Stimulated activated CD4-positive, alpha-beta T cell treated with anti-CD3 and anti-CD28 coated beads, Interleukin-15, amount 100 ng/mL, for 1 hour (primary cell): ENCODE measurements around the gene GKN1.

Experiments used
- DNase-seq, 2 donors: peaks; one replicate each; pipeline ENCODE4 v3.0.0-alpha.2; 2020; ENCODE audit warnings: low read depth in 1 of 2, low spot score in 1 of 2

The GKN1 gene

DNA sequence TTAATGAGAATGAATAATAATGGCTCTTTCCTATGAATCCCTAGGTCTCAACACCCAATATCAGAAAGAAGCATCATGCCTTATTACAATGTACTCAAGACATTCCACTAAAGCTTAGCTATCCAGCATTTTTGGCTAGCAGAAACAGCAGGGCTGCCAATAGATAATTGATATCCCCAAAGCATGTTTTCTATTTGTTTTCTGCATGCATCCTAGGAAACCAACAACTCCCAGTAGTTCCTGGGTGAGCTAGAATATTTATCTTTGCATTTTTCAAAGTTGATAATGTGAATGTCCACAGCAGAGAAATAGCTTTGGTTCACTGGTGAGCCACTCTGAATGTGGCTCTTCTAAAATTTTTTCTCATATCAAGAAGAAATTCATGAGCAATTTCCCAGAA, 32.7 kb downstream of the GKN1 start:
- no peak for DNase-seq

GRCh38 chr2:69007603-69008002, 33.2 kb downstream of the GKN1 start:
- DNase-seq: no peak

DNA sequence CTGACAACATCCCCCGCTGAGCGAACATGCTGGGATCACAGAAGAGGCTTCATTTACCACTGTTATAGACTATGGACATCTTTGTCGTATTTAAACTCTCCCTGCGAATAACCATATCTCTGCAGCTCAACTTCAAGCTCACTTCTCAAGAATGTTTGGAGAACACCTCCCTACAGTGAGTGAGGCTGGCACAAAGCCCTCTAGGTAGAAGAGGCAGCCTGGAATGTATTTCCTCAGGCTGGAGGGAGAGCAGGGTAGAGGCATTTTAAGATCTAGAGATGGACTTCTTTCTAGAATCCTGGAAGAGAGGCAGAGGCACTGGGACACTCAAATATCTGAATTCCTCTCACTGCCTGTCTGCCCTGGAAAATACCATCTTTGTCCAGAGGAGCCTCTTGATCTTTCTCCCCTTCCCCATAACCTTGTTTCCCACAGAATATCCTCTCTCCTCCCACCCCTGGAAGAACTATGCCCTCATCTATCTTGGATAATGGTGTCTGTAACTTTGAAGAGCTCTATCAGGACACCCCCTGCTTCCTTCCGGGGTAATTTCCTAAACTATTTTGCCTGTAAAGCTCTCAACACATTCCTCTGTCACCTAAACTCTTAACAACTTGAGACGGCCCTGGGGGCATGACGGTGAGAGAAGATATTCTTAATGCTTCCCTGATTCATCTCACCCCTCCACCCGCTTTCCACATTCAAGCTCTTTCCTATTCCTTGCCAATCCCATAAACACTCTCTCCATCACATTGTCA, 36.2 kb downstream of the GKN1 start:
- no peak for DNase-seq

- no peak for DNase-seq
Measured at GRCh38 chr2:69011611-69012157, 37.2 kb downstream of the GKN1 start.

GRCh38 chr2:69012310-69013141, 38.1 kb downstream of the GKN1 start:
- peak in 1 of 2 donors; percentile 16 for DNase-seq

DNA sequence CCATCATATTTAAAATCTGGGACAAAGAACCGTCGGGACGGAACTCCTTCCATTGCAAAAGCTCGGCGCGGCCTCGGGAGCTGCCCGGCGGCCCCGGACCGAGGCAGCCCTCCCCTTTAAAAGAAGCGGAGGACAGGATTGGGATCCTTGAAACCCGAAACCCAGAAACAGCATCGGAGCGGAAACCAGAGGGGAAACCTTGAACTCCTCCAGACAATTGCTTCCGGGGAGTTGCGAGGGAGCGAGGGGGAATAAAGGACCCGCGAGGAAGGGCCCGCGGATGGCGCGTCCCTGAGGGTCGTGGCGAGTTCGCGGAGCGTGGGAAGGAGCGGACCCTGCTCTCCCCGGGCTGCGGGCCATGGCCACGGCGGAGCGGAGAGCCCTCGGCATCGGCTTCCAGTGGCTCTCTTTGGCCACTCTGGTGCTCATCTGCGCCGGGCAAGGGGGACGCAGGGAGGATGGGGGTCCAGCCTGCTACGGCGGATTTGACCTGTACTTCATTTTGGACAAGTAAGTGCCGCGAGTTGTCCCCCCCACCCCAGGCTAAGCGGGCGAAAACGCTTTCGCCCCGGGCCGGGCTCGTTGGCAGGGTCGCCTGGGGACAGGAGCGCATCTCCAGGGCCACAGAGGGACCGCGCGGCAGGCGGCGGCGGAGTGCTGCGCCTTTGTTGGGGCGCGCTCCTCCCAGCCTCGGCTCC, 38.9 kb downstream of the GKN1 start, which contains the start of gene ANTXR1:
Gene ANTXR1, plus strand, starts transcription at position 38 of the 698 bp plus-strand sequence. Its CDS starts 321 bp downstream, at position 359.
- no peak for DNase-seq

DNA sequence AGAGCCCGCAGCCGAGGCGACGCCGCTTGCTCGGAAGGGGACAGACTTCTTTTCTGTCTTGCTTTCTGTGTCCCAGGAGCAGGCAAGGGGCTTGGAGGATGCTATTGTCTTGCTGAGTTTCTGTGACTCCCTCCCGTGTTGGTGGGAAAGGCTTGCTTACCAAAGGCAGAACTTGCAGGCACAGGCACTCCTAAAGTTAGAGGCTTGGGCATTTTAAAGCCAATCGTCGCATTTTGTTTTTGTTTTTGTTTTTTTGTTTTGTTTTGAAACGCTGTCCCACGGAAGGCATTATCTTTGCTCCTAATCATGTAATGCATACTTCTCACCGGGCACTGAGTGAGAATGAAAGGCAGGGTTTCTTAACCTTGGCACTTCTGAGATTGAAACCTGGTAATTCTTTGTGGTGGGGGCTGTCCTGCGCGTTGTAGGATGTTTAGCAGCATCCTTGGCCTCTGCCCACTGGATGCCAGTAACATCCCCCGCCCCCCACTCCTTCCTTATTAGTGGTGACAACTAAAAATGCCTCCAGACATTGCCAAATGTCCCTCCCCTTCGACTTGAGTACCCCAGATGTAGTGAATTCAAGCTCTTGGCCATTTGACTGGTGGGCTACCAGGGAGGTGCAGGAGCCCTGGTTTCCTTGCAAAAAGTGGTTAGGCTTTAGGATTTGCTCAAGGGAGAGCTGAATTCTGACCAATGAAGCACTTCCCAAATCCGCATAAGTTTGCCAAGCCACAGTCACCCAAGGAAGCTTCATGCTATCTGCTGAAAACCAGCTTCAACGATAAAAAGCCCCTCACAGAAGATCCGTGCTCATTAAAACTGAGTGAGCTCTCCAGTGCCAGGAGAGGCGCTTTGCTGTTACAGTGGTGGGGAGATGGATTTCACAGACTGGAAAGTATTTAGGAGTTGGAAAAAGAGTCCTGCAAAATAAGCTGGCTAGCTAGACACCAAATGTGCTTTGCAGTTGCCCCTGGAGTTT, 39.7 kb downstream of the GKN1 start:
- no peak for DNase-seq

DNA sequence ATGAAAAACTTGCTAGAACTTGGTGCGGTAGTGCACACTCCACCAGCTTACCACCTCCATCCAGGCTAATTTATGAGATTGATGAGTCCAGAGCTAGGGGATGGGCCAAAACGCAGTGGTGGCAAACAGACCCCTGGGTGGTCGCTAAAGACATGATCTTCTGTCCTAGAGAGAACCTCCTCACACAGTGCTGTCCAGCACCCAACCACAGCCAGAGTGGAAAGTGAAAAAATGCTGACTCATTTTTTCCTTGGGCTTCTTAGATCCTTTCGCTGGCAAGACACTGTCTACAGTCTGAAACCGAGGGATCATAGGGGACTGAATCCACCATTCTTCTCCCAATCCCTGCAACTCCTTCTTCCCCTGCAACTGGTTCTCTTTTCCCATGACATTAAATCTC, 42.6 kb downstream of the GKN1 start:
- no peak for DNase-seq

DNA sequence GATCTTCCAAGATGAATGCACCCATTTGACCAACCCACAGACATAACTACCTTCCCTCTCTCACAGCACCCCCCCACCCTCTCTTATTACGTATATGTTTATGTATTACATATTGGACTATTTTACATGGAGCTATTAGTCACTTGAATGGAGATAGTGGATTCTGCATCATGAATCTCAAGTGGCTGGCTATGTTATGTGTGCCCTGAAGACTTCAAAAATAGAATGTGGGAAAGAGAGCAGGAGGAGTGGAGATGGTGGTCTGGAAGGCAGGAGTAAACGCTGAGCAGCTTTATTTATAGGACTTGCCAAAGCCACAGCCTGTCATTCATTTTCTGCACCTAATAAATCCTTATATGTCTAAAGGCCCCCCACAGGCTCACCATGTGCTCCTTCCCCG, 43.4 kb downstream of the GKN1 start:
- no peak for DNase-seq

- no peak for DNase-seq
Measured at GRCh38 chr2:69018678-69019095, 44.3 kb downstream of the GKN1 start.

- no peak for DNase-seq
Measured at GRCh38 chr2:69020496-69021426, 46.3 kb downstream of the GKN1 start.

DNA sequence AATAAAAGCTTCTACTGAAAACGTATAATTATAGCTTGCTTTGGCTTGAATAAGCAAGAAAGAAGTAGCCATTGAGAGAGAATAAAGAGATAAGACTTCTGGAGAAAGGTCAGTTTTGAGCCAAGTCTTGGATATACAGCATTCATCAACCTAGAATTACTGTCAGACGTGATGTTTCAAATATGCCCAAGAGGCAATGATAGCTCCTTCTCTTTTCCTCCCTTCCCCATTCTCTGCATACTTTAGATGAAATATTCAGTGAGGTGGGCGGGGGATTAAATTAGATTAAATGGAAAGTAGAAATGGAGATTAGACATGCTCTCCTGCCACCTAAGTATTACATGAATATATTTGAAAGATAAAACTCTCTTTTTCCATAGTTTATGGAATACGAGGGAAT, 47.3 kb downstream of the GKN1 start:
- no peak for DNase-seq

DNA sequence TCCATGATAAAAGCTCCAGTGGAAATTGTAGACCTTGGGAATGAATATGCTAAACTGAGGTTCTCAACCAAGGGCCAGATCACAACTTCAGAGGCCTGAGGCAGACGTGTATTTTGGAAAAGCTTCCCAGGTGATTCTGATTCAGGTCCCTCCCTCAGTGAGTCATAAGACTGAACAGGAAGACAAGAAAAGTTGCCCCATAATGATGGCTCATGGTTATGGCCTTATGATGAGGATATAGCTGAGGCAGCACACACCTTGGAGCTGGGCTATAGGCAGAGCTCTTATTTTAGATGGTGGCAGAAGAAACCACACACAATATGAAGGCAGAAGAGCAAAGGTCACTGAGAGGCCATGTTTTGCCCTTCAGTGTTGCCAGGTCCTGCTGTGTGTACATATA, 48.1 kb downstream of the GKN1 start:
- DNase-seq: no peak

- DNase-seq: no peak
Measured at GRCh38 chr2:69023236-69023635, 48.8 kb downstream of the GKN1 start.

- DNase-seq: no peak
Measured at GRCh38 chr2:69026026-69026425, 51.6 kb downstream of the GKN1 start.

GRCh38 chr2:69026691-69027459, 52.4 kb downstream of the GKN1 start:
- DNase-seq: no peak
